Posterior vena cava (tissue), 2 donors: ENCODE data around the gene XIRP2. TPM values are rescaled to one million over a fixed set of nuclear protein-coding genes. Genes with fewer than 3 reads are reported as not detected.

Experiments used
- DNase-seq: peaks from one replicate; pipeline ENCODE4 v3.0.0-alpha.2; 2020; ENCODE audit warnings: low spot score
- intact Hi-C, 2 donors: fragments of 100-400 bp; cut with DNase I; formaldehyde crosslinking; loops; one replicate each; pipeline versions ENCODE4 v1.14.1 to v1.14.2; 2022 to 2023
- long read RNA-seq, 2 donors: library from polyadenylated mRNA; unstranded; transcript quantifications; one replicate each; pipeline ENCODE4 v2.0.0, GENCODE V29; 2020 to 2021
- total RNA-seq, 2 donors: library from RNA; stranded (reverse); fragmentation: NEBNext Ultra II Directional; extraction: Animal tissue kit (Norgen Biotek cat#: 25700); gene quantifications; one replicate each; pipeline ENCODE4 v1.2.1, GENCODE V29; 2021
- donor health status: DM: yes; HTN: yes; CAD: no.
- donor health status: DM: yes; HTN: yes; CAD: no.

Gene XIRP2, protein sequence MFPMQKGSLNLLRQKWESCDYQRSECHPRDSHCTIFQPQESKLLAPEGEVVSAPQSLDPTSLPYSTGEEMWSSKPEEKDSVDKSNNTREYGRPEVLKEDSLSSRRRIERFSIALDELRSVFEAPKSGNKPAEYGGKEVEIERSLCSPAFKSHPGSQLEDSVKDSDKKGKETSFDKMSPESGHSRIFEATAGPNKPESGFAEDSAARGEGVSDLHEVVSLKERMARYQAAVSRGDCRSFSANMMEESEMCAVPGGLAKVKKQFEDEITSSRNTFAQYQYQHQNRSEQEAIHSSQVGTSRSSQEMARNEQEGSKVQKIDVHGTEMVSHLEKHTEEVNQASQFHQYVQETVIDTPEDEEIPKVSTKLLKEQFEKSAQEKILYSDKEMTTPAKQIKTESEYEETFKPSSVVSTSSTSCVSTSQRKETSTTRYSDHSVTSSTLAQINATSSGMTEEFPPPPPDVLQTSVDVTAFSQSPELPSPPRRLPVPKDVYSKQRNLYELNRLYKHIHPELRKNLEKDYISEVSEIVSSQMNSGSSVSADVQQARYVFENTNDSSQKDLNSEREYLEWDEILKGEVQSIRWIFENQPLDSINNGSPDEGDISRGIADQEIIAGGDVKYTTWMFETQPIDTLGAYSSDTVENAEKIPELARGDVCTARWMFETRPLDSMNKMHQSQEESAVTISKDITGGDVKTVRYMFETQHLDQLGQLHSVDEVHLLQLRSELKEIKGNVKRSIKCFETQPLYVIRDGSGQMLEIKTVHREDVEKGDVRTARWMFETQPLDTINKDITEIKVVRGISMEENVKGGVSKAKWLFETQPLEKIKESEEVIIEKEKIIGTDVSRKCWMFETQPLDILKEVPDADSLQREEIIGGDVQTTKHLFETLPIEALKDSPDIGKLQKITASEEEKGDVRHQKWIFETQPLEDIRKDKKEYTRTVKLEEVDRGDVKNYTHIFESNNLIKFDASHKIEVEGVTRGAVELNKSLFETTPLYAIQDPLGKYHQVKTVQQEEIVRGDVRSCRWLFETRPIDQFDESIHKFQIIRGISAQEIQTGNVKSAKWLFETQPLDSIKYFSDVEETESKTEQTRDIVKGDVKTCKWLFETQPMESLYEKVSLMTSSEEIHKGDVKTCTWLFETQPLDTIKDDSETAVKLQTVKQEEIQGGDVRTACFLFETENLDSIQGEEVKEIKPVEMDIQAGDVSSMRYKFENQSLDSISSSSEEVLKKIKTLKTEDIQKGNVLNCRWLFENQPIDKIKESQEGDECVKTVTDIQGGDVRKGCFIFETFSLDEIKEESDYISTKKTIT (N-terminal part only)
- 10 to 100 TPM in 1 of 2 donors, under 1 TPM in 1; 0.42 to 22.3 TPM for total RNA-seq
- long read RNA-seq, donor 1, result 0 reads
- long read RNA-seq, donor 2, transcript XIRP2-205 (8 exons, 2,890 nt), result major isoform, 11 of 16 reads
- long read RNA-seq, donor 2, partial matches to known transcripts, result 1 of 16 reads
- long read RNA-seq, donor 2, other reads (novel, unspliced or antisense), result 4 of 16 reads

DNA sequence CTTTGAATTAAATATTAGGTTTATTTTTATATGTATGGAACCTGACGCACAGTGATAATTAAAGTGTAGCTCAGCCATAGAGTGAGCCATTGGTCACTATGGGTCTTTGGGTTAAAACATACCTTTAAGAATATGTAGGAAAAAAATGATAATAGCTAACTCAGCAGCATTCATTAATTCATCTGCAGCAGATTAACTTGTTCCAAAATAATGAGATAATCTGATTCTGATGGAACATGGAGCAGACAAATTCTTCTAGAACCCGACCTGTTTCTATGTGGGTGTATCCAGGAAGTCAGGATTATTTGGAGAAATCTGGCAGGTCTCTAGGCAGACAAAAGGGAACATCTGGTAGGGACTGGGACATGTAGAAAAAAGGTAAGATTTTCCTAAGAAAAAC, at the start of gene XIRP2:
XIRP2 (plus strand) TSS at position 301 of the 400 bp plus-strand sequence. CDS start 15,003 bp downstream, outside the sequence.
- intact Hi-C loops, result no loop called here
- DNase-seq, result no peak

DNA sequence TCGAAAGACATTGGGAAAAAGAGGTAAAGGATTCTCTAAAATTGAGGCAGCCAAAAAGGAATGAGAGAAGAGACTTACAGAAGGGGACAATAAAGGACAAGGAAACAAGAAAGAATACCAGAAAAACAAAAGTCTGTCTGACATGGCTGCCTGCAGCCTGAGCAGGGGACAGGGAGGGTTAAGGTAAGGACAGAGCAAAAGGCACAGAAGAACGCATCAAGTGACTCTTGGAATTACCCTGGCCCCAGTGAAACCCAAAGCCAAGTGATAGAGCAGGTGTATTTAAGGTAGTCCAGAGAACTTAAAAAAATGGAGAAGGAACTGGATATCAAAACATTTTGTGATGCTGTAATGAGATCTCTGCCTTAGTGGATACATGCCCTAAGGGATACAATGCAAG, 47.1 kb upstream of the XIRP2 start:
- DNase-seq, result no peak
- intact Hi-C loops, result no loop called here

DNA sequence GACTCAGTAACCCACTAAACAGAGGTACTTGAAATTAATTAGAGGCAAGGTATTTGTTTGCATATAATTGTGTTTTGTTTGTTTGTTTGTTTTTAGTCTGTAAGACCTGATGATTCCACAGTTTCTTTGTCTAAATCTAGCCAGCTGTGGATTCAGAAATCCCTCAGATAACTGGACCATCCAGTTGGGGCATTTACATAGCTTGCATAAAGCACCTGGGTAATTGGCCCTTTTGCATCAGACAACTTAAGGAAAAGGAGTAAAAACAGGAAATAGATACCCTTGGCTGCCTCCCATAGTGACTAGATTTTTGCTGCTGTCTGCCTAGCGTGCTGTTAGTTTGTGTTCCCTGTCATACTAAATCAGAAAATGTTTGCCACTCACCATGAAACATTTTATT, 46.6 kb upstream of the XIRP2 start:
- no peak for DNase-seq
- intact Hi-C loops, result no loop called here

DNA sequence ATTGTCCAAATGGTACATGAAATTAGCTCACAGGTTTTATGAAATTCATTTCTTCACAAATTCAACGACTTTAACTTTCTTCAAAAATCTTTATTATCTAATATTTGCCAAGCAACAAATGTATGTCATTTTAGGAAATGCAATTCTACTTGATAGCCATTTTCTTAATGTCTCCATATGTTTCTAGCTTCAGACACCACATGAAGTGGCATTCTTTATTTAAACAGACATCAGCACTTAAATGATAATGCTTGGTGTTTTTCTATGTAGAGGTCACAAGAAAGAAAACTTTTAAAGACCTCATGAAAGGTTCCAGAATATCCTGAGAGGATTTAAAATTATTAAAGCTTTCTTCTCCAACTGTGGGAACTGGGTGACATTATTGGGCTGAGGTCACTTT, 44.2 kb upstream of the XIRP2 start:
- no peak for DNase-seq

DNA sequence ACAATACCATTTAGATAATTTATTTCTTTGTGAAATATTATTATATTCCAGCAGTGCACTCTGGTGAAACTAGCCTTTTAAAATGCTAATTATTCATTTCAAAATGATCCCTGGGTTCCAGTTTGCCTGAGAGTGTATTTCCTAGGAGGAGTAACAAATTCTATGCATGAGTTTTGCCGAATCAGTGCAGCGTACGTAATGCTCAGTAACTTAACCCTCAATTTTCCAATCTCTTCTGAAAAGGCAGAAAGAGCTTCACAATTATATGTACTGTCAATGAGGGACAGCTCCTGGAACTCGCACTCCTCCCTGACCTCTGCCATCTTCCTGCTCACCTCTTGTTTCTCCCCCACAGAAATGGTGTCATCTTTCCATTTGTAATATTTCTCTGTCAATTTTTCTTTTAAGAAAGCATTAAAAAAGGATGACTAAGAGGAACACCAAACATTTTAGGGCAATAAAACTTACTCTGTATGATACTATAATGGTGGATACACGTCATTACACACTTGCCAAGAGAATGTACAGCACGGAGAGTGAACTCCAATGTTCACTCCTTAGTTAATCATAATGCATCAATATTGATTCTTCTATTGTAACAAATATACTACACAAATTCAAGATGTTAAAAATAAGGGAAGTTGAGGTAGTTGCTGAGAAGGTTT, 25.7 kb upstream of the XIRP2 start:
- DNase-seq, result no peak
- intact Hi-C loops, result no loop called here

More for the DNA sequence above, 44.2 kb upstream of the XIRP2 start:
- intact Hi-C loops, result no loop called here

DNA sequence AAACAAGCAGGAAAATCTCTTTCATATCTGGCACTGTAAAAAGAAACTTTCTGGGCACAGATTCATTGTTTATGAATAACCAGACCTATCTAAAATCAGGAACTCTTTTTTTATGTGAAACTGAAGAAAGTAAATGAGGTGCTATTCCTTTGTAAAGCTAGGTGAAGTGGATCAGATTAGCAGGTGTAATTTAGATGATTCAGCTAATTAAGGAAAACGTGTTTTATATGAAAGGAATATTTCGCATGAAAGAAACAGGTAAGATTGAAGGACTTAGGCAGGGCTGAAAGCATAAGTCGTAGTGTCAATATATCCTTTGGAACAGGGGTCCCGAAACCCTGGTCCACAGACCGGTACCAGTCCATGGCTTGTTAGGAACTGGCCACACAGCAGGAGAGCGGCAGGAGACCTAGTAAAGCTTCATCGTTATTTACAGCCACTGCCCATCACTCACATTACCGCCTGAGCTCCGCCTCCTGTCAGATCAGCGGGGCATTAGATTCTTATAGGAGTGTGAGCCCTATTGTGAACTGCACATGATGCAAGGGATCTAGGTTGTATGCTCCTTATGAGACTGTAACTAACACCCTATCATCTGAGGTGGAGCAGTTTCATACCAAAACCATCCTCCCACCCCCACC, 20.3 kb upstream of the XIRP2 start:
- DNase-seq, result no peak
- intact Hi-C loops, result no loop called here

DNA sequence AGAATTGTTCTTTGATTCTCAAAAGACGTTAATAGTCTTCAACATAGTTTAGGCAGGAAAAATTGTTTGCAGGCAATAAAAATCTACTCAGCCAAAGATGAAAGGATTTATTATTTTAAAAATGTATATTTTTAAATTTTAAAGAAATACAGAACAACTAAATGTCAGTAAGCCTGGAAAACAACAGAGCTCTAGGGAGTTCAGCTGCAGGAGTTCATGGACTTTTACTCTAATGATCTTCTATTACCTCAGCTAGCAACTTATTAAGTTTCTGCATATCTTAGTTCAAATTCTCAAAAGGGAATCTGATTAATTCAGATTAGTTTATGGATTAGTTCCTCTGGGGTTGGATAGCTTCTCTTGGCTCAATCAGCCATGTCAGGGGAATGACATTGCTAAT, 17.9 kb upstream of the XIRP2 start:
- no peak for DNase-seq
- intact Hi-C loops, result no loop called here

DNA sequence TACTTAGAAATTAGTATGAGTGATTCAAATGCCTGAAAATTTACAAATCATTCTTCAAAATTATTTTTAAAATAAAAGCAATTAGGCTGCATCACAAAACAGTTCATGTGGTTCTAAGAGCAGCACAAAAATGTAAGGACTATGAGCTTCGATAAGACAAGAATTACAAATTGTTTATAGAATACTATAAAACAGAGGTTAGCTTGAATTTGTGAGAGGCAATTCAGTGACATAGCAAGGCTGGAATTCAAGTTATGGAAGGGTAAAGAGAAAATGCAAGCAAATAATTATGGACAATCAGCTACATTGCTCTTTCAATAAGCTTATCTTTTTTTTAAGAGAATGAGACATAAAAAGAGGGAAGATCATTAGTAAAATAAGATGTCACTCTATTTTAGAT, 7.1 kb upstream of the XIRP2 start:
- DNase-seq, result no peak
- intact Hi-C loops, result no loop called here

DNA sequence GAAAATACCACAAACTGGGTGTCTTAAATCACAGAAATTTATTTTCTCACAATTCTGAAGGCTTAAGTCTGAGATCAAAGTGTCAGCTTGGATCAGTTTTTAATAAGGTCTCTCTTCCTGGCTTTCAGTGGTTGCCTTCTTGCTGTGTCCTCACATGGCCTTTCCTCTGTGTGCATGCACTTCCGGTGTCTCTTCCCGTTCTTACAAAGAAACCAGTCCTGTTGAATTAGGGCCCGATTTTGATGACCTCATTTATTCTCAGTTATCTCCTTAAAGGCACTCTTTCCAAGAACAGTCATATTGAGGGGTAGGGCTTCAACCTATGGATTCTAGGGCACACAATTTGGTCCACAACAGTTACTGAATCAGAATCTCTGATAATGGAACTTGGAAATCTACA, 5.4 kb upstream of the XIRP2 start:
- DNase-seq, result no peak
- intact Hi-C loops, result no loop called here

DNA sequence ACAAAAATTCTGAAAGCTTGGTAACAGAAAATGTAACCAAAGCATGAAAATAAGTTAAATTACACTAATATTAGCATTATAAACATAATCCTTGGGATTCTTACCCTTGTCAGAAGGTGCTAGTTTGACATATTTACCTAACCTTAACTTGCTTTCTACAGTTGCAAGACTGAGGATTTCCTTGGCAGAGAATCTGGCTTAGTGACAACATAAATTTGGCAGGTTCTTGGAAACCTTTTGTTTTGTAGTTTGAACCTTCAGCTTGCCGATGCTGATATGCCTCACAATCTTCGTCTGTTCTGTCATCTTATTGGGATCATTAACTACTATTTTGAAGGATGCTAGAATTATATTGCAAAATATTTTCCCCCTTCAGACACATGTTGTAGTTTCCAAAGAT, 3.4 kb downstream of the XIRP2 start:
- intact Hi-C loops, result no loop called here
- no peak for DNase-seq

DNA sequence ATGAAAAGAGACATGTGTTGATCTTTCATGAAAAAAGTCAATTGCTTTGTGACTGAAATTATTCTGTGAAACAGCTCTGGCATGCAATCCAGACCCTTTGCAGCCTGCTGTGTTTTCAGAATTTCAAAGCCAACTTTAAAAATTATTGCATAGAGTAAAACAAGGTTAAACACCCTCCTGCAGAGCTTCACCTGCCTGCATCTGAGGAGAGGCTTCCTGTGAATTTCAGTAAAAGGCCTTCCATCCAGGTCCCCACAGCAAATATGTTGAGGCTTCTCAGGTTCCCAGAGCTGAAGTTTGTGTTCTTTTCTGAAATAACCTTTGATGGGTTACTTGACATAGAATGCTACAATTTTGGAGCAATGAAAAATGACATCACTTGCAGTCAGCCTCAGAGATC, 4.1 kb downstream of the XIRP2 start:
- DNase-seq, result no peak
- intact Hi-C loops, result no loop called here

DNA sequence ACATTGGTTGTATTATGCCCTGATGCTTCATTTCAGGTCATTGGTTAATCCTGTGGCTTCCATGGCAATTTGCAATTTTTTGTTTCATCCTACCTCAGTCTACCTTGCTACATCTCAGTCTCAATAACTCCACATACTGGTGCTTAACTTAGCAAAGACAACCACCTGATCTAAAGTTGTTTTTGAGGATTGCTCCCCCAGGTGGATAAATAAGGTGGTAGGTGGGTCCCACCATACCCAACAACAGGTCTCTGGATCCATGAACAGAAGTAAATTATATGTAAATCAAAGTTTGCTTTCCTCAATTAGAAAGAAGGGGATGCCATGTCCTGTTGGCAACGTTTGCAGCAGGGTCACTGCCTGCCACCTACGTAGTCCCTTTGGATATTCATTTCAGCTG, 7.0 kb downstream of the XIRP2 start:
- intact Hi-C loops, result no loop called here
- no peak for DNase-seq

DNA sequence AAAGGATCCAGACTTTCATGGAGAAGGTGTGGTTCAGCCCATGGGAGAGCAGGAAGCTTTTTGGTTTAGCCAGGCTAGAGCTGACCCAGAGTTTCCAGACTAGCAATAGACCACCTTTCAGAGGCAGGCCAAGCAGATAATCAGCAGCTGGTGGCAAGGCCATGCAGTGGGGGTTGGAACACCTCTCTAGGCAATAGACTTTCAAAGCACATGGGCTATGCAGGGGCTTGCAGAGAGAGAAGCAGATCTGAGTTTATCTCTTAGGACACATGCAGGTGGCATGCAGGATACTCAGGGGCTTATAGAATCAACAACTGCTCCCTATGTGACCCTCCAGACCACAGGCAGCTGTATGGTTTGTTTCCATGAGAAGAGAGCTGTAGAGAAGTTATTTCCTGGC, 9.4 kb downstream of the XIRP2 start:
- no peak for DNase-seq
- intact Hi-C loops, result no loop called here

DNA sequence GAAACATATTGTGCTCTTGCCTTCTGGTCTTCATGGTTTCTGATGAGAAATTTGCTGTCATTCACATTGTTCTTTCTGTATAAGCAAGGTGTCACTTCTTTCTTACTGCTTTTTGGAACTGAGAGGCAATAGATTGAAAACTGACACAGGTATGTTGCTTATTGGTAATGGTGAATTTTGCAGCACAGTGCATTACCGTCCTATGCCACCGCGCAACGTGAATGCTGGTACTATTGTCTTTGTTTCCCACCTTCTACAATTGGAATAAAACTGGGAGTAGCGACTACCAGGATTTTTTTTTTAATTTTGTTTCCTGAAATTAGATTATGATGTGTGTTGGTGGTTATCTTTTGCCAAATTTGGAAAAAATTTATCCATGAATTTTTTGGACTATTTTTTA, 11.4 kb downstream of the XIRP2 start:
- DNase-seq, result no peak
- intact Hi-C loops, result no loop called here

DNA sequence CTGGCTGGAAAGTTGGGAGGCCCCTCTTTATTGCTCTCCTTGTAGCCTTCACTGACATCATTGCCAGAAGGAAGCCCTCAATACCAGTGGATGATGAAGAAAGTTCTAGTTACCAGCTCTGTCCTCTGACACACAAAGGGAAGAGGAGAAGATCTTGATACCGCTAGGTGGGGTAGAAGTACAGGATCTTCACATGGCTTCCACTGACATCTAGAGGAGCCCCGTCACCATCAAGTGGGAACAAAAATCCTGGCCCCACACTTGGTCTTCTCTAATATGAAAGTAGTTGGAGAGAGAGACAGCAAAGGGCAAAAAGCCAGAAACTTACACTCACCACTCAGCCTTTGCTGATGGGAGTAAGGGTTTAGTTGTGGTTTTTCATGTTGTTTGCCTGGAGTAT, 12.4 kb downstream of the XIRP2 start:
- no peak for DNase-seq
- intact Hi-C loops, result no loop called here

DNA sequence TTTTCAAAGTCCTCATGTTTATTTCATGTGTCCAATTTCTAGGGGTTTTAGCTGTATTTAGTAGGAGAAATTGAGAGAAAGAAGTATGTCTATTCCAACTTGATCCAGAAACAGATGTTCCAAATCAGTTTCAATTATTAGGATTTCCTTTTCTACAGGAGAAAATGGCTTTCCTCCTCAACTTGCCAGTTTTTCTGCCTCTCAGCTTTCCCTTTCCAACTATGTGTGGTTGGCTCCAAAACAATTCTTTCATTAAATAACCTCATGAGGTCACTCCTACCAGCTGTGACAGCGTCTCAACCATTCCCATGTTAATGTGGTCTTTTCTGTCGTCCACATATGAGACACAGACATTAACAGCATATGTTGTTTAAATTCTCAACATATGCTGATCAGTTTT, 13.1 kb downstream of the XIRP2 start:
- no peak for DNase-seq
- intact Hi-C loops, result no loop called here

DNA sequence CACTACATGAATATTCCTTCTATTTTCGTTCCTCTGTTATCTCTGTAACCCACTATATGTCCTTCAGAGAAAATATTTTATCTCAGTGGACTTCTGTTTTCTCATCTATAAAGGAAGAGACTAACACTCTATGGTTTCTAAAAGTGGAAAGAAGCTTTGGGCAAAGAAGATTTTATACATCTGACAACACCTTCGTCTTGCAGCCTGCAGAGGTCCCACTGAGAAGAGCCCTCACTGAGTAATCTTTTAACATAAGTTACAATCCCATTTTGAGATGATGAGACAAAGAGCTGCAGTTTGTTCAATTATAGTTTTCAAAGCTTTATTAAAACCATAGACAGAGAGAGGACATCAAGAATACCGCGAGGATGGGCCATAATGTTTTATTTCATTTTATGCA, 28.7 kb downstream of the XIRP2 start:
- intact Hi-C loops, result no loop called here
- no peak for DNase-seq

DNA sequence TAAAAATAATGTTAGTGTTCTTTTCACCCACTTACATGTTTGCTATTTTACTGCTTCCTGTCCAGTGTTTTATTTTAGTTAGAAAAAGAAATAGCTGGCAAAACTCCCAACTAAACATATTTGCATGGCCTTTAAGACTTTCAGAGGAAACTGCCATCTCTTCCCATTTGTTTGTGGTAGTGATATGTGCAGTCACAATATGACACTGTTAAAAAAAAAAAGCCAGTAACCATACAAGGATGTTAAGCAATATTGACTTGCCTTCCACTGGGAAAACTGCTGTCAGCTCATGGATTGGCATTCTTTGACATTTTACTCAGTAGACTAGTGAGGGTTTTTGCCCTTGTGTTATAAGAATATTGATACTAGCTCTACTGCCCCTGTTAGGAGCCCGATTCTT, 29.1 kb downstream of the XIRP2 start:
- intact Hi-C loops, result no loop called here
- DNase-seq, result no peak
